ENCODE data around the gene MRGPRX1.
"Not testable (repeated sequence)": the region's sequence is repeated elsewhere in the genome, so short reads cannot be mapped to it uniquely, and the experiment has no call there.

The MRGPRX1 gene

DNA sequence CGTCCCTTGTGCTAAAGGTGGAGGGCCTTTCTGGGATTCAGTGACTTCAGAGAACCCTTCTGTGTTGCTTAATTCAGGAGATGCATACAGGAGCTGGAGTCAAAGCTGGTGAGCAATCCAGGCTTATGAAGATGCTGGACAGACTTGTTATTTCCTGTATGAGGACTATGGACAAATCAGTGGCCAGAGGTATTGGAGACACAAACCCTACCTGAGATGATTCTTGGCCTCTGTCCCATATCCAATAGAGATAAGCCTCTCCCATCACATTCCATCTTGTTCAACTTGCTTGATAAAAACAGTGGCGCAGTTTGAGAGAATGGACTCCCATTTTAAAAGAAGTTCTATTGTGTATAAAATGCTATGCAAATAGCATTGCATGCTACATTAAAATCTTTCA, at the start of gene MRGPRX1:
Gene MRGPRX1, minus strand, starts transcription at position 101 of the 400 bp plus-strand sequence. CDS start 4,630 bp downstream, outside the sequence.
- DNase-seq = no peak

DNA sequence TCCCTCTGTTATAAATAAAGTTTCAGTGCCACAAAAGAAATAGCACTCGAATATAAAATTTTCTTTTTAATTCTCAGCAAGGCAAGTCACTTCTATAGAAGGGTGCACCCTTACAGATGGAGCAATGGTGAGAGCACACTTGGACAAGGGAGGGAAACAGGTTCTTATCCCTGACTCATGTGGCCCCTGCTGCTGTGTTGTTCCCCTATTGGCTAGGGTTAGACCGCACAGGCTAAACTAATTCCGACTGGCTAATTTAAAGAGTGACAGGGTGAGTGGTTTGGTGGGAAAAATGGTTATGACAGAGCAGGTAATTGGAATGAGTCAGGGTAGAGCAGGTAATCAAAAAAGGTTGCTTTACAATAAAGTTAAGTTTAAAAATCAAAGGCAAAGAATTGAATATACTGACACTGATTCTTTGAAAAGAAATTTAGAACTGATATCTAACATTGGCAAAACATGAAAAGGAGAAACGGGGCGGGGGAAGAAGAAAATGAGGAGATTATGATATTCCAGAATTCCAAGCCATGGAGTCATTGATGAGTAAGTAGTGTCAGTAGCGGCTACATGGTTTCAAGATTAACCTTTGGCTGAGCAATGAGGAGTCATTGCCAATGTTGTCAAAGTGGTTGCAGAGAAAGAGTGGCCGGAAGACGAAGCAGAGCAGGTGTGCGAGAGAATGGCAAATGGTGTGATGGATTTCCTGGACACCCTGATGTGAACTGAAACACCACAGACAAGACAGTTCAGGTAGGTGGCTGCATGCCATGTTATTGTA, 48.4 kb upstream of the MRGPRX1 start:
- no peak for DNase-seq

DNA sequence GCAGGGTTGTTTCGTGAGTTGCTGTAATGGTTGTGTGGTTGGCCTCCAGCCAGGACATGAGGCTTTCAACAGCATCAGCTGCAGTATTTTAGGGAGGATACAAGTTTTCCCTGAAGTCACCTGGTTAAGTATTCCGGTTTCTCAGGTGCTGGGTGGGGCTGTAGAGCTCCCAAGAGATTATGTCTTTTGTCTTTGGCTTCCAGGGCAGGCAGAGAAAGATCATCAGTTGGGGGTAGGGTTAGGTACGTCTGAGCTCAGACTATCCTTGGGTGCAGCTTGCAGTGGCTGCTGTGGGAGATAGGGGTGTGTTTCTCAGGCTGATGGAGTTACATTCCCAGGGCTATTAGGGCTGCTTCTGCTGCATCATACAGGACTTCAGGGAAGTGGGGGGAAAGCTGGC, 47.5 kb upstream of the MRGPRX1 start:
- DNase-seq = no peak

DNA sequence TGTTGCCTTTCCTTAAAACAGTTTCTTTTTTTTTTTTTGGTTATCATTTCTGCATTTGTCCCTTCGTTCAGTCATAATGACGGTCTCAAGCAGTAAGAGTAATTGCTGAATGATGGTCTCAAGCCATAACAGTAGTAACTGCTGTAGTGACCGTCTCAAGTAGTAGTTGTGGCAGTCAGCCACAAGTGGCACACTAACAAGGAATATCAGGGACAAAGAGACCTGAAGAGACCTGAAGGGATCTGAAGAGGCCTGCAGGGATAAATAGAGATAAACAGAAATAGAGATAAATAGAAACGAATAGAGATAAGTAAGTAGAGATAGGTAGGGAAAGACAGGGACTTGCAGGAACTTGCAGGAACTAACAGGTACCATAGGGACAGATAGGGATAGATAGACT, 42.7 kb upstream of the MRGPRX1 start:
- no peak for DNase-seq

DNA sequence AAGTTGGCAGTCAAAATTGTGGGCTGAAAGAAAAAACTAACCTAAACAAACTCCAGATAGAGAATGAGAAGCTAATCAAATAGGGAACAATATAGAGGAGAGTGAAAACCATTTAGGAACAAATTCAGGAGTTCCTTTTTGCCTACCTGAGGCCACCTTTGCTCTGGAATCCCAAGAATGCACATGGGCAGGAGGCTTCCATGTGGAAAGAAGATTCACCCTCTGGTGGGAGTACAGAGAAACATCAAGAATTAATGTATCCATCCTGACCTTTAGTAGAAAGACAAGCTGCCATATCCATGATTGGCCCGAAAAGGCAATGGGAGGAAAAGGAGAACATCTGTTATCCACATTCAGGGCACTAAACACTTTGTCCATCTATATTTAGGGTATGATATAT, 35.0 kb upstream of the MRGPRX1 start:
- DNase-seq = no peak

DNA sequence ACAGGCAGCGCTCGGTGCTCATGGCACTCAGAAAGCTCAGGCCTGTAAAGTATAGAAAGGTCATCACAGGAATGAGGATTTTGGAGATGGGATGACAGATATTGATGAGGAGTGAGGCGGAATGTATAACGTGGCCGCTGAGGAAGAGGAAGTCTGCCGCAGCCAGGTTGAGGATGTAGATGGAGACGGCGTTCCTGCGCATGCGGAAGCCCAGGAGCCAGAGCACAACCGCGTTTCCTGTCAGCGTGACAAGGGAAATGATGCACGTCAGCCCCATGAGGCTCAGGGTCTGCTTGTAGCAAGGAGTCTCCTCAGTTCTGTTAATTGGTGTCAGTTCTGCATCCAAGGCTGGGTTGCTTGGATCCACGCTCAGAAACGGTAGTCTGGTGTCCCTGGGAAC, 33.1 kb upstream of the MRGPRX1 start:
- DNase-seq = no peak

DNA sequence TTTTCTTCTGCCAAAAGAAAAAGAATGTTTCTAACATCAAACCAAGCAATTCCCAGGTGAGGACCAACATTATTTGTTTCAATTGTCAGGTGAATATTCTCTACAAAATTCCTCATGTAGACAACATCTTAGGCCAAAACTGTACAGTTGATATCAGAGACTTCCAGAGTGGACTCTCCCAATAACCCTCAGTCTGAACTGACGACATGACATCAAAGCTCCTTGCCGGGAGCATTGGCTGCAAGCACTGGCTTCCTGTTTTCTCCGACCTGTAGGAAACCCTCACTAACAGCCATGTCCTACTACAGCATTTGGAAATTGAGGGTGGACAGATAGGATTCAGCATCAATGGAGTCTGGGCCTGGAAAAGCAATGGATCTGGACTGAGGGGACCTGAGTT, 30.5 kb upstream of the MRGPRX1 start:
- DNase-seq = no peak

DNA sequence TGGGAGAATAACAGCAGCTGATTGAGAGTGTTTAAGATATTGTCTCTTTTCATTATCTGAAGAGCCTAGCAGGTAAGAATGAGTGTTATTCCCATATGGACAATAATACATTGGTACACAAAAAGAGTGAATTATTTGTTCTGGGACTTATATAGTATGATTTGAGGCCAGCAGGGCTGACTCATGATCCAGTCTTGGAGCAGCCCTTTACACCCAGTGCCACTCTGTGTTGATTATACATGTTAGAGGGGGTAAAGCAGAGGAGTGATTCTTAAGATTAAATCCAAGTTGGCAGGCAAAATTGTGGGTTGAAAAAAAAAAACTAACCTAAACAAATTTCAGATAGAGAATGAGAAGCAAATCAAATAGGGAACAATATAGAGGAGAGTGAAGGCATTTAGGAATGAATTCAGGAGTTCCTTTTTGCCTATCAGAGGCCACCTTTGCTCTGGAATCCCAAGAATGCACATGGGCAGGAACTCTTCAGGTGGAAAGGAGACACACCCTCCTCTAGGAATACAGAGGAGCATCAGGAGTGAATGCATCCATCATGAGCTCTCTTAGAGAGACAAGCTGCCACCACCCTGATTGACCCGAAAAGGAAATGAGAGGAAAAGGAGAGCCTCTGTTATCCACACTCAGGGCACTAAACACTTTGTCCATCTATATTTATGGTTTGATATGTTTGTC, 19.2 kb upstream of the MRGPRX1 start:
- DNase-seq = no peak

DNA sequence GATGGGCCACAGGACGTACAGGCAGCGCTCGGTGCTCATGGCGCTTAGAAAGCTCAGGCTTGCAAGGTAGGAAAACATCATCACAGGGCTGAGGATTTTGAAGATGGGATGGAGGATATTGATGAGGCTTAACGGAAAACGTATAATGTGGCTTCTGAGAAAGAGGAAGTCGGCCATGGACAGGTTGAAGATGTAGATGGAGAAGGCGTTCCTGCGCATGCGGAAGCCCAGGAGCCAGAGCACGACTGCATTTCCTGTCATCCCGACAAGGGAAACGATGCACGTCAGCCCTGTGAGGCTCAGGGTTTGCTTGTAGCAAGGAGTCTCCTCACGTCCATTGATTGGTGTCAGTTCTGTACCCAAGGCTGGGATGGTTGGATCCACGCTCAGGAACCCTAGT, 17.4 kb upstream of the MRGPRX1 start:
- no peak for DNase-seq

DNA sequence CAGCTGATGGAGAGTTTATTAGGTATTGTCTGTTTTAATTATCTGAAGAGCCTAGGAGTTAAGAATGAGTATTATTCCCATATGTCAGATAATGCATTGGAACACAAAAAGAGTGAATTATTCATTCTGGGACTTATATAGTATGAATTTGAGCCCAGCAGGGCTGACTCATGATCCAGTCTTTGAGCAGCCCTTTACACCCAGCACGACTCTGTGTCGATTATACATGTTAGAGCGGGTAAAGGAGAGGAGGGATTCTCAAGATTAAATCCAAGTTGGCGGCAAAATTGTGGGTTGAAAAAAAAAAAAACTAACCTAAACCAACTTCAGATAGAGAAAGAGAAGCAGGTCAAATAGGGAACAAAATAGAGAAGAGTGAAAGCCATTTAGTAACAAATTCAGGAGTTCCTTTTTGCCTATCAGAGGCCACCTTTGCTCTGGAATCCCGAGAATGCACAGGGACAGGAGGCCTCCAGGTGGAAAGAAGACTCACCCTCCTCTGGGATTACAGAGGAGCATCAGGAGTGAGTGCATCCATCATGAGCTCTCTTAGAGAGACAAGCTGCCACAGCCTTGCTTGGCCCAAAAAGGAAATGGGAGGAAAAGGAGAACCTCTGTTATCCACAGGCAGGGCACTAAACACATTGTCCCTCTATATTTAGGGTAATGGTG, 3.1 kb downstream of the MRGPRX1 start:
- no peak for DNase-seq

DNA sequence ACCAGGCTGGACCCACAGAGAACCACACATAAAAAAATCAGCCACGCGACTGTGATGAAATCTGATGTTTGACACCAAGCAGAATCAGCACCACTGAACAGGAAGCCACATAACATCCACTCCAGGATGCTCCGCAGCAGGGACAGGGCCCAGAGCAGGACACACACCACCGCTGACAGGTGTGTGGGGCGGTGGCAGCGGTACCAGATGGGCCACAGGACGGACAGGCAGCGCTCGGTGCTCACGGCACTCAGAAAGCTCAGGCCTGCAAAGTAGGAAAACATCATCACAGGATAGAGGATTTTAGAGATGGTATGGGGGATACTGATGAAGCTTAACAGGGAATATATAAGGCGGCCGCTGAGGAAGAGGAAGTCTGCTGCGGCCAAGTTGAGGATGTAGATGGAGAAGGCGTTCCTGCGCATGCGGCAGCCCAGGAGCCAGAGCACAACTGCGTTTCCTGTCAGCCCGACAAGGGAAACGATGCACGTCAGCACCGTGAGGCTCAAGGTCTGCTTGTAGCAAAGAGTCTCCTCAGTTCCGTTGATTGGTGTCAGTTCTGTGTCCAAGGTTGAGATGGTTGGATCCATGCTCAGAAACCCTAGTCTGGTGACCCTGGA, 4.9 kb downstream of the MRGPRX1 start:
- DNase-seq = no peak

DNA sequence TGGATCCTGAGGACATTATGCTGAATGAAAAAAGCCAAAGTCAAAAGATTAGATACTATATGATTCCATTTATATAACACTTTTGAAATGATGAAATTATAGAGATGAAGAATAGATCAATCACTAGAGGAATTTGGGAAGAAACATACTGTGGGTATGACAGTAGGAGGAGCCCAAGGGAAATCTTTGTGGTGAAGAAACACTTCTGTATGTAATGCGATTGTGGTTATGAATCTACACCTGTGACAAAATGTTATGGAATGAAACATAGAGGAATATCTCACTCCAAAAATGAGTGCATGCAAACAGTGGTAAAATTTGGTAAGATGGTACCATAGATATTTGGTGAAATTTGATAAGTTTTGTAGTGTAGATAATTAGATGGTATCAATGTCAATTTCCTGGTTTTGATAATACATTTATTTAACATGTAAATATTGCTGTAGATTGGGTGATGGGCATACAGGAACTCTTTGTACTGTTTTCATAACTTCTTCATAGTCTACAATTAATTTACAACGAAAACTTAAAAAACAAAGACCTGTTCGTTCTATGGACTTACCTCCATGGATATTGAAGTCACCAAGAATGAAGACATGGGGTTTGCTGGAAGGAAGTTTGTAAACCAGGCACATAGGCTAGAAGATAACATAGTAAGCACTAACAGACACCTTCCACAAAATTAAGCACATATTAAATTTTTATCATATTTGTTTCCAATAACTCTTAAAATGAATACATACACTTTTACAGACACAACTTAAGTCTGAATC, 11.5 kb downstream of the MRGPRX1 start:
- no peak for DNase-seq

DNA sequence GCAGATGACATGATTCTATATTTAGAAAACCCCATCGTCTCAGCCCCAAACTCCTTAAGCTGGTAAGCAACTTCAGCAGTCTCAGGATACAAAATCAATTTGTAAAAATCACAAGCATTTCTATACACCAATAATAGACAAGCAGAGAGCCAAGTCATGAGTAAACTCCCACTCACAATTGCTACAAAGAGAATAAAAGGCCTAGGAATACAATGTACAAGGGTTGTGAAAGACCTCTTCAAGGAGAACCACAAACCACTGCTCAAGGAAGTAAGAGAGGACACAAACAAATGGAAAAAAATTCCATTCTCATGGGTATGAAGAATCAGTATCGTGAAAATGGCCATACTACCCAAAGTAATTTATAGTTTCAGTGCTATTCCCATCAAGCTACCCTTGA, 13.8 kb downstream of the MRGPRX1 start:
- DNase-seq = not testable (repeated sequence)

DNA sequence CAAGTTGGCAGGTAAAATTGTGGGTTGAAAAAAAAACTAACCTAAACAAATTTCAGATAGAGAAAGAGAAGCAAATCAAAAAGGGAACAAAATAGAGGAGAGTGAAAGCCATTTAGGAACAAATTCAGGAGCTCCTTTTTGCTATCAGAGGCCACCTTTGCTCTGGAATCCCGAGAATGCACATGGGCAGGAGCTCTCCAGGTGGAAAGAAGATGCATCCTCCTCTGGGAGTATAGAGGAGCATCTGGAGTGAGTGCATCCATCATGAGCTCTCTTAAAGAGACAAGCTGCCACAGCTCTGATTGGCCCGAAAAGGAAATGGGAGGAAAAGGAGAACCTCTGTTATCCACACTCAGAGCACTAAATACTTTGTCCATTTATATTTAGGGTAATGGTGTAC, 26.3 kb downstream of the MRGPRX1 start:
- DNase-seq = no peak

DNA sequence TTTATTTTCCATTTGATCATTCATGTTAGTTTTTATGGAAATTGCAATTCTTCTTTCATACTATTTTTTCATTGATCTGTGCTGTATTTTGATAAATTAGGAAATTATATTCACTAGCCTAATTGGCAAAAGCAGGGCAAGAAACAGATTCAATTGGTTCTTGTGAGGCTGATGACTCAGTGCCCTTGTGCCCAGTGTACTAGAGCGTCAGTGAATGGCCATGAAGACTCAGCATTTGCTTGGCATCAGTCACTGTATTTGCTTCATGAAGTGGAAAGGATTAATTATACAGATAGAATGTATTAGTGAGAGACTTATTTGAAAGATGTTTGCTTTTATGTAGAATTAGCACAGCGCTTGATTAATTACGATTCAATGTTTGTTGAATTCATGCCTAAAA, 31.8 kb downstream of the MRGPRX1 start:
- no peak for DNase-seq

DNA sequence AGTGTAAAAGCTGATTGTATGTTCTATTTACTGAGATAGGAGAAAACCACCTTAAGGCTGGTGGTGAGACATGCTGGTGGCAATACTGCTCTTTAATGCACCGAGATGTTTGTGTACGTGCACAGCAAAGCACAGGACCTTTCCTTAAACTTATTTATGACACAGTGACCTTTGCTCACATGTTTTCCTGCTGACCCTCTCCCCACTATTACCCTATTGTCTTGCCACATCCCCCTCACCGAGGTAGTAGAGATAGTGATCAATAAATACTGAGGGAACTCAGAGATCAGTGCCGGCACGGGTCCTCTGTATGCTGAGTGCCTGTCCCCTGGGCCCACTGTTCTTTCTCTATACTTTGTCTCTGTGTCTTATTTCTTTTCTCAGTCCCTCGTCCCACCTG, 38.6 kb downstream of the MRGPRX1 start:
- not testable (repeated sequence) for DNase-seq

DNA sequence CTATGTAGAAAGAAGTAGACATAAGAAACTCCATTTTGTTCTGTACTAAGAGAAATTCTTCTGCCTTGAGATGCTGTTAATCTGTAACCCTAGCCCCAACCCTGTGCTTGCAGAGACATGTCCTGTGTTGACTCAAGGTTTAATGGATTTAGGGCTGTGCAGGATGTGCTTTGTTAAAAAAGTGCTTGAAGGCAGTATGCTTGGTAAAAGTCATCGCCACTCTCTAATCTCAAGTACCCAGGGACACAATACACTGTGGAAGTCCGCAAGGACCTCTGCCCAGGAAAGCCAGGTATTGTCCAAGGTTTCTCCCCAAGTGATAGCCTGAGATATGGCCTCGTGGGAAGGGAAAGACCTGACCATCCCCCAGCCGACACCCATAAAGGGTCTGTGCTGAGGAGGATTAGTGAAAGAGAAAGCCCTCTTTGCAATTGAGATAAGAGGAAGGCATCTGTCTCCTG, 39.0 kb downstream of the MRGPRX1 start:
- DNase-seq = not testable (repeated sequence)

DNA sequence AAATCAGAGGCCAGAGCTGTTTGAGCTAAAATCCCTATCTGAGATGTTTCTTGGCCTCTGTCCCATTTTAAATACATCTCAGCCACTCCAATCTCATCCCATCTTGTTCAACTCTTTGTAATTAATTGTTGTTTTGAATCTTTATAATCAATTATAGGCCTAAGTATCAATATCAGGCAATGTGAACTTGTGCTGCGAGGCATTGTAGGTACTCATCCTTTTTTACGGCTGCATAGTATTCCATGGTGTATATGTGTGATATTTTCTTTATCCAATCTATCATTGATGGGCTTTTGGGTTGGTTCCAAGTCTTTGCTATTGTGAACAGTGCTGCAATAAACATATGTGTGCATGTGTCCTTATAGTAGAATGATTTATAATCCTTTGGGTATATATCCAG, 47.5 kb downstream of the MRGPRX1 start:
- not testable (repeated sequence) for DNase-seq

DNA sequence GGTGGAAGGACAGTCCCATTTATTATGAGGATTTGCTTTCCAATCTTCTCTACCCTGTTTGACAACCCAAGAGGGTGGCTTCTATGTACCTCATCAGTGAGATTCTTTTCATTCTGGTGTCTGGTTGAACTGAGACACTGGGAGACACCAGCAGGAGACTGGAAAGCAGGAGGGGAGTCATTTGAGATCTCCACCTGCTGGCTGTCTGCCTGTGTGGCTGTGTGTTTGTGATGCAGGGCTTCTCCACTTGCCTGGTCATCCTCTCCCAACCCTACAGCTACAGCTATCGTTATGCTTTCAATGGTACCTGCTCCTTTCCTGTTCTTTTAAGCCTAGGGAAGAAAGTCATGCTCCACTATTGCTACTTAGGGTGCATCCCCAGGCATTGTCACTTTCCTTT, 48.6 kb downstream of the MRGPRX1 start:
- no peak for DNase-seq

Data from NCI-H2227 treated with DMSO at 0.1 percent for 48 hours (cell line).